ENCODE data around the gene GM2A. TPM values are rescaled to one million over a fixed set of nuclear protein-coding genes. Genes with fewer than 3 reads are reported as not detected.
"Not testable (repeated sequence)": the region's sequence is repeated elsewhere in the genome, so short reads cannot be mapped to it uniquely, and the experiment has no call there.

GM2A gene
- total RNA-seq, 2 donors from 2014 or later, result 36.8 to 85.2 TPM

- Mint-ChIP-seq H3K9me3 (no peaks in the 10 kb centered on the region), H3K27ac (peak within 1 kb of the TSS; percentile 87 to 98), H3K36me3 (peaks cover 5 to 16% of the 10 kb centered on the region in 2 donors)
- DNase-seq (ENCODE audit: low spot score in 2 of 2) (peak in 1 of 2 donors; percentile 67), ATAC-seq (peak; percentile 60 to 77)
Observed at GRCh38 chr5:151223447-151224264, 29.3 kb upstream of the GM2A start, which contains the start of gene CCDC69. Gene CCDC69 (minus strand): TSS chr5:151224092. CDS start chr5:151223970, 122 bp downstream.

GRCh38 chr5:151224372-151224771 is 28.6 kb upstream of the GM2A start:
- DNase-seq (ENCODE audit: low spot score in 2 of 2) (no peak), ATAC-seq (peak in 1 of 2 donors; percentile 18)
- peaks cover 5 to 15% of the 10 kb centered on the region in 2 donors for H3K36me3 Mint-ChIP-seq
- no peaks in the 10 kb centered on the region for H3K9me3 Mint-ChIP-seq
- H3K27ac Mint-ChIP-seq, result peak overlapping the region; percentile 72 to 87

- no peaks in the 10 kb centered on the region for H3K9me3 Mint-ChIP-seq
- no peak for ATAC-seq
- H3K27ac Mint-ChIP-seq, result peak overlapping the region; percentile 72 to 87
- DNase-seq (ENCODE audit: low spot score in 2 of 2), result no peak
- H3K36me3 Mint-ChIP-seq, result peaks cover 5 to 15% of the 10 kb centered on the region in 2 donors
Observed at GRCh38 chr5:151225071-151225470, 27.9 kb upstream of the GM2A start.

GRCh38 chr5:151225475-151225874 is 27.5 kb upstream of the GM2A start:
- H3K36me3 Mint-ChIP-seq, result peaks cover 5 to 15% of the 10 kb centered on the region in 2 donors

GRCh38 chr5:151227918-151228447 is 25.0 kb upstream of the GM2A start:
- Mint-ChIP-seq H3K36me3 (peaks cover 0 to 5% of the 10 kb centered on the region in 2 donors), H3K27ac (no peak overlapping the region), H3K9me3 (no peaks in the 10 kb centered on the region)
- no peak for DNase-seq (ENCODE audit: low spot score in 2 of 2)
- no peak for ATAC-seq

More at GRCh38 chr5:151225475-151225874, 27.5 kb upstream of the GM2A start:
- no peak for DNase-seq (ENCODE audit: low spot score in 2 of 2)
- Mint-ChIP-seq H3K27ac (peak overlapping the region; percentile 72 to 87), H3K9me3 (no peaks in the 10 kb centered on the region)
- ATAC-seq, result no peak

- H3K36me3 Mint-ChIP-seq, result peaks cover 0 to 5% of the 10 kb centered on the region in 2 donors
- no peak for ATAC-seq
- DNase-seq (ENCODE audit: low spot score in 2 of 2), result no peak
- no peak overlapping the region for H3K27ac Mint-ChIP-seq
- H3K9me3 Mint-ChIP-seq, result no peaks in the 10 kb centered on the region
Observed at GRCh38 chr5:151228986-151229385, 24.0 kb upstream of the GM2A start.

GRCh38 chr5:151230048-151230680 is 22.8 kb upstream of the GM2A start:
- ATAC-seq (no peak), DNase-seq (ENCODE audit: low spot score in 2 of 2) (no peak)
- Mint-ChIP-seq H3K36me3 (peaks cover 0 to 5% of the 10 kb centered on the region in 2 donors), H3K9me3 (no peaks in the 10 kb centered on the region), H3K27ac (no peak overlapping the region)

GRCh38 chr5:151231359-151231758 is 21.6 kb upstream of the GM2A start:
- no peak overlapping the region for H3K27ac Mint-ChIP-seq
- H3K36me3 Mint-ChIP-seq, result peaks cover 0 to 5% of the 10 kb centered on the region in 2 donors
- ATAC-seq (no peak), DNase-seq (ENCODE audit: low spot score in 2 of 2) (no peak)
- H3K9me3 Mint-ChIP-seq, result no peaks in the 10 kb centered on the region

GRCh38 chr5:151233616-151234085 is 19.3 kb upstream of the GM2A start:
- H3K36me3 Mint-ChIP-seq, result no peaks in the 10 kb centered on the region
- ATAC-seq (no peak), DNase-seq (ENCODE audit: low spot score in 2 of 2) (no peak)
- no peak overlapping the region for H3K27ac Mint-ChIP-seq
- no peaks in the 10 kb centered on the region for H3K9me3 Mint-ChIP-seq

GRCh38 chr5:151234476-151235238 is 18.3 kb upstream of the GM2A start:
- H3K36me3 Mint-ChIP-seq, result no peaks in the 10 kb centered on the region
- no peaks in the 10 kb centered on the region for H3K9me3 Mint-ChIP-seq
- peak overlapping the region in 1 of 2 donors; percentile 14 for H3K27ac Mint-ChIP-seq
- DNase-seq (ENCODE audit: low spot score in 2 of 2) (no peak), ATAC-seq (peak; percentile 34 to 60)

- not testable (repeated sequence) for H3K36me3 Mint-ChIP-seq; H3K27ac Mint-ChIP-seq; ATAC-seq; H3K9me3 Mint-ChIP-seq; DNase-seq (ENCODE audit: low spot score in 2 of 2)
Observed at GRCh38 chr5:151235239-151235571, 17.8 kb upstream of the GM2A start.

GRCh38 chr5:151236888-151237287 is 16.1 kb upstream of the GM2A start:
- DNase-seq (ENCODE audit: low spot score in 2 of 2), result no peak
- H3K36me3 Mint-ChIP-seq, result no peaks in the 10 kb centered on the region
- H3K9me3 Mint-ChIP-seq, result no peaks in the 10 kb centered on the region
- no peak for ATAC-seq
- H3K27ac Mint-ChIP-seq, result no peak overlapping the region

- DNase-seq (ENCODE audit: low spot score in 2 of 2), result no peak
- Mint-ChIP-seq H3K27ac (no peak overlapping the region), H3K36me3 (no peaks in the 10 kb centered on the region), H3K9me3 (no peaks in the 10 kb centered on the region)
- ATAC-seq, result no peak
Observed at GRCh38 chr5:151237685-151238084, 15.3 kb upstream of the GM2A start.

- no peak for DNase-seq (ENCODE audit: low spot score in 2 of 2)
- Mint-ChIP-seq H3K9me3 (no peaks in the 10 kb centered on the region), H3K27ac (no peak overlapping the region), H3K36me3 (no peaks in the 10 kb centered on the region)
- no peak for ATAC-seq
Observed at GRCh38 chr5:151238303-151238741, 14.7 kb upstream of the GM2A start.

- peak; percentile 57 to 61 for ATAC-seq
- H3K36me3 Mint-ChIP-seq, result no peaks in the 10 kb centered on the region
- no peaks in the 10 kb centered on the region for H3K9me3 Mint-ChIP-seq
Observed at GRCh38 chr5:151239237-151239861, 13.6 kb upstream of the GM2A start.

GRCh38 chr5:151240268-151240835 is 12.6 kb upstream of the GM2A start:
- not testable (repeated sequence) for DNase-seq (ENCODE audit: low spot score in 2 of 2); H3K9me3 Mint-ChIP-seq; ATAC-seq; H3K27ac Mint-ChIP-seq; H3K36me3 Mint-ChIP-seq

More at GRCh38 chr5:151239237-151239861, 13.6 kb upstream of the GM2A start:
- no peak overlapping the region for H3K27ac Mint-ChIP-seq
- peak in 1 of 2 donors; percentile 71 for DNase-seq (ENCODE audit: low spot score in 2 of 2)

All from activated naive CD4-positive, alpha-beta T cell treated with anti-CD3 and anti-CD28 coated beads, Interleukin-2, amount 50 U/mL, for 72 hours (primary cell).